Caco-2 (cell line): ENCODE measurements around the gene CRHR1. TPM values are rescaled to one million over a fixed set of nuclear protein-coding genes. Genes with fewer than 3 reads are reported as not detected.

Experiments used
- BruUV-seq: library from RNA; stranded (reverse); fragments of 400-500 nt; replicated peaks from 2 replicates; lab custom pipeline; 2021; lab: Mats Ljungman, UMichigan
- CTCF ChIA-PET: fragments of 300-600 bp; sonication (Branson Sonifier 250); formaldehyde crosslinking; loops from one replicate; lab custom pipeline; 2022; ENCODE audit warnings: antibody characterized with exemption; lab: Charles Lee
- POLR2A ChIA-PET: fragments of 300-600 bp; sonication (Branson Sonifier 250); formaldehyde crosslinking; loops from one replicate; lab custom pipeline; 2022; ENCODE audit warnings: antibody characterized with exemption; lab: Charles Lee
- DNase-seq, 2 experiments: peaks; one replicate each; pipeline versions ENCODE4 v3.0.0 to v3.0.0-alpha.2; 2020 to 2022
- H3K27me3 ChIP-seq: replicated peaks from 2 replicates; pipeline ENCODE4 v1.6.0; 2011; ENCODE audit warnings: low read length; ENCODE audit not compliant: control insufficient read depth, insufficient read depth
- H3K36me3 ChIP-seq: 2 replicates; pipeline ENCODE4 v1.5.1; 2011; ENCODE audit warnings: low read length; ENCODE audit not compliant: control insufficient read depth, insufficient read depth
- H3K4me1 ChIP-seq: fragments of 250-450 bp; sonication (Bioruptor Pico); 2 replicates; pipeline ENCODE4 v1.5.1; 2020; ENCODE audit warnings: mild to moderate bottlenecking
- H3K4me3 ChIP-seq: 2 replicates; pipeline ENCODE4 v1.5.1; 2011; ENCODE audit warnings: low read depth, mild to moderate bottlenecking, control low read depth, low read length
- H3K9me3 ChIP-seq: fragments of 250-450 bp; sonication (Bioruptor Pico); 2 replicates; pipeline ENCODE4 v1.5.1; 2020; ENCODE audit warnings: mild to moderate bottlenecking, moderate library complexity
- H3K27ac Mint-ChIP-seq: one replicate; pipeline ENCODE4 v1.8.0; 2022; ENCODE audit warnings: mixed read lengths; ENCODE audit not compliant: unreplicated experiment
- H3K27me3 Mint-ChIP-seq: one replicate; pipeline ENCODE4 v1.8.0; 2022; ENCODE audit warnings: mixed read lengths; ENCODE audit not compliant: insufficient read depth, unreplicated experiment
- H3K36me3 Mint-ChIP-seq: one replicate; pipeline ENCODE4 v1.8.0; 2022; ENCODE audit warnings: mild to moderate bottlenecking, mixed read lengths; ENCODE audit not compliant: insufficient read depth, unreplicated experiment
- H3K4me1 Mint-ChIP-seq: one replicate; pipeline ENCODE4 v1.8.0; 2022; ENCODE audit warnings: low read depth, mixed read lengths; ENCODE audit not compliant: unreplicated experiment
- H3K4me3 Mint-ChIP-seq: one replicate; pipeline ENCODE4 v1.8.0; 2022; ENCODE audit warnings: mild to moderate bottlenecking, moderate library complexity, mixed read lengths; ENCODE audit not compliant: unreplicated experiment
- H3K9me3 Mint-ChIP-seq: one replicate; pipeline ENCODE4 v1.8.0; 2022; ENCODE audit warnings: mixed read lengths; ENCODE audit not compliant: unreplicated experiment
- CTCF ChIP-seq, 2 experiments: fragments of 200-600 bp in 1 of 2; IDR thresholded peaks; 1 replicate in 1 of 2; 2 replicates in 1 of 2; pipeline versions ENCODE4 v1.5.1 to v1.8.0; 2011 to 2022; ENCODE audit warnings: antibody characterized with exemption in 1 of 2, control low read depth in 1 of 2, inconsistent platforms in 1 of 2, low read depth in 1 of 2, low read length in 1 of 2, mild to moderate bottlenecking in 1 of 2, moderate library complexity in 1 of 2; ENCODE audit not compliant: insufficient read depth in 1 of 2, severe bottlenecking in 1 of 2, unreplicated experiment in 1 of 2
- intact Hi-C: fragments of 100-400 bp; cut with micrococcal nuclease; formaldehyde crosslinking; loops from one replicate; pipeline ENCODE4 v1.10.0; 2022; ENCODE audit not compliant: unreplicated experiment
- total RNA-seq: library from RNA; stranded (reverse); gene quantifications from 2 replicates; pipeline ENCODE4 v1.2.3, GENCODE V29; 2022

Gene CRHR1
- total RNA-seq, 1 experiment from 2014 or later: not detected

- Histone ChIP-seq H3K9me3 (no peaks in the 10 kb centered on the region), H3K27me3 (no peaks in the 10 kb centered on the region), H3K36me3 (no peaks in the 10 kb centered on the region), H3K4me3 (no peak overlapping the region), H3K4me1 (no peaks in the 10 kb centered on the region)
- H3K4me3 Mint-ChIP-seq: no peak overlapping the region
- ChIA-PET CTCF (no interaction called here), POLR2A (no interaction called here)
- BruUV-seq: no TSS peak
- H3K4me1 Mint-ChIP-seq: no peaks in the 10 kb centered on the region
- DNase-seq: no peak
- H3K9me3 Mint-ChIP-seq: no peaks in the 10 kb centered on the region
- intact Hi-C loops: no loop called here
- H3K27me3 Mint-ChIP-seq: peaks cover 5% of the 10 kb centered on the region
- H3K36me3 Mint-ChIP-seq: no peaks in the 10 kb centered on the region
- no peak for TF ChIP-seq CTCF (IDR thresholded peaks at IDR 0.05; ENCODE audit: insufficient read depth in 1 of 2, low read depth in 1 of 2, low read length in 1 of 2, severe bottlenecking in 1 of 2, unreplicated experiment in 1 of 2)
- no peak overlapping the region for H3K27ac Mint-ChIP-seq
Observed at GRCh38 chr17:45871718-45872117, 87.6 kb downstream of the CRHR1 start.

GRCh38 chr17:45873728-45874127 is 89.6 kb downstream of the CRHR1 start:
- Histone ChIP-seq H3K4me1 (no peaks in the 10 kb centered on the region), H3K36me3 (no peaks in the 10 kb centered on the region), H3K4me3 (no peak overlapping the region), H3K27me3 (no peaks in the 10 kb centered on the region), H3K9me3 (no peaks in the 10 kb centered on the region)
- no peak for DNase-seq
- H3K4me1 Mint-ChIP-seq: no peaks in the 10 kb centered on the region
- no peaks in the 10 kb centered on the region for H3K36me3 Mint-ChIP-seq
- no TSS peak for BruUV-seq
- no peak overlapping the region for H3K4me3 Mint-ChIP-seq
- peaks cover 10% of the 10 kb centered on the region for H3K27me3 Mint-ChIP-seq
- intact Hi-C loops: no loop called here
- ChIA-PET POLR2A (no interaction called here), CTCF (interaction anchor here (0.6 kb wide), 1 partner anchor 152 kb away, joined by 3 read pairs; no protein-coding TSS in a partner anchor)
- TF ChIP-seq CTCF (IDR thresholded peaks at IDR 0.05; ENCODE audit: insufficient read depth in 1 of 2, low read depth in 1 of 2, low read length in 1 of 2, severe bottlenecking in 1 of 2, unreplicated experiment in 1 of 2): no peak
- H3K27ac Mint-ChIP-seq: no peak overlapping the region
- H3K9me3 Mint-ChIP-seq: no peaks in the 10 kb centered on the region

GRCh38 chr17:45874151-45874550 is 90.0 kb downstream of the CRHR1 start:
- no peak overlapping the region for H3K4me3 Mint-ChIP-seq
- no peak for DNase-seq
- no peak for TF ChIP-seq CTCF (IDR thresholded peaks at IDR 0.05; ENCODE audit: insufficient read depth in 1 of 2, low read depth in 1 of 2, low read length in 1 of 2, severe bottlenecking in 1 of 2, unreplicated experiment in 1 of 2)
- H3K27me3 ChIP-seq: no peaks in the 10 kb centered on the region
- no peak overlapping the region for H3K4me3 ChIP-seq
- no peaks in the 10 kb centered on the region for H3K36me3 ChIP-seq
- peaks cover 10% of the 10 kb centered on the region for H3K27me3 Mint-ChIP-seq
- POLR2A ChIA-PET: no interaction called here
- intact Hi-C loops: no loop called here
- no peaks in the 10 kb centered on the region for H3K4me1 ChIP-seq
- H3K9me3 Mint-ChIP-seq: no peaks in the 10 kb centered on the region
- CTCF ChIA-PET: interaction anchor here (0.6 kb wide), 1 partner anchor 152 kb away, joined by 3 read pairs; no protein-coding TSS in a partner anchor
- H3K36me3 Mint-ChIP-seq: no peaks in the 10 kb centered on the region
- no peaks in the 10 kb centered on the region for H3K4me1 Mint-ChIP-seq
- no TSS peak for BruUV-seq
- no peak overlapping the region for H3K27ac Mint-ChIP-seq
- H3K9me3 ChIP-seq: no peaks in the 10 kb centered on the region
